Endothelial cell of umbilical vein (primary cell): Measurements from ENCODE around the gene POSTN.
"Not testable (repeated sequence)": the region's sequence is repeated elsewhere in the genome, so short reads cannot be mapped to it uniquely, and the experiment has no call there.

Source experiments
- CTCF ChIP-seq, 2 donors: IDR thresholded peaks; 1 replicate in 1 of 2; 2 replicates in 1 of 2; pipeline ENCODE4 v1.5.1; 2011; ENCODE audit warnings: low read length in 2 of 2, mild to moderate bottlenecking in 2 of 2, moderate library complexity in 2 of 2, control low read depth in 1 of 2, inconsistent platforms in 1 of 2, low read depth in 1 of 2; ENCODE audit not compliant: insufficient read depth in 1 of 2; ENCODE audit errors: extremely low read depth in 1 of 2
- EZH2 ChIP-seq: IDR thresholded peaks from 2 replicates; pipeline ENCODE4 v1.6.1; 2012; ENCODE audit warnings: borderline replicate concordance, low read depth, mild to moderate bottlenecking, moderate library complexity, low read length, inconsistent platforms; ENCODE audit not compliant: severe bottlenecking
- POLR2AphosphoS5 ChIP-seq: IDR thresholded peaks from 2 replicates; pipeline ENCODE4 v1.6.1; 2012; ENCODE audit warnings: low read depth, mild to moderate bottlenecking, control low read depth, low read length, moderate library complexity; ENCODE audit not compliant: insufficient read depth

GRCh38 chr13:37558766-37559165, 39.8 kb downstream of the POSTN start:
- TF ChIP-seq CTCF (IDR thresholded peaks at IDR 0.05; ENCODE audit: extremely low read depth in 1 of 2, insufficient read depth in 1 of 2, low read depth in 1 of 2, low read length in 2 of 2); POLR2AphosphoS5; EZH2: not testable (repeated sequence)
